ENCODE measurements around the gene SSTR3.
"Not testable (repeated sequence)": the region's sequence is repeated elsewhere in the genome, so short reads cannot be mapped to it uniquely, and the experiment has no call there.

Gene SSTR3

DNA sequence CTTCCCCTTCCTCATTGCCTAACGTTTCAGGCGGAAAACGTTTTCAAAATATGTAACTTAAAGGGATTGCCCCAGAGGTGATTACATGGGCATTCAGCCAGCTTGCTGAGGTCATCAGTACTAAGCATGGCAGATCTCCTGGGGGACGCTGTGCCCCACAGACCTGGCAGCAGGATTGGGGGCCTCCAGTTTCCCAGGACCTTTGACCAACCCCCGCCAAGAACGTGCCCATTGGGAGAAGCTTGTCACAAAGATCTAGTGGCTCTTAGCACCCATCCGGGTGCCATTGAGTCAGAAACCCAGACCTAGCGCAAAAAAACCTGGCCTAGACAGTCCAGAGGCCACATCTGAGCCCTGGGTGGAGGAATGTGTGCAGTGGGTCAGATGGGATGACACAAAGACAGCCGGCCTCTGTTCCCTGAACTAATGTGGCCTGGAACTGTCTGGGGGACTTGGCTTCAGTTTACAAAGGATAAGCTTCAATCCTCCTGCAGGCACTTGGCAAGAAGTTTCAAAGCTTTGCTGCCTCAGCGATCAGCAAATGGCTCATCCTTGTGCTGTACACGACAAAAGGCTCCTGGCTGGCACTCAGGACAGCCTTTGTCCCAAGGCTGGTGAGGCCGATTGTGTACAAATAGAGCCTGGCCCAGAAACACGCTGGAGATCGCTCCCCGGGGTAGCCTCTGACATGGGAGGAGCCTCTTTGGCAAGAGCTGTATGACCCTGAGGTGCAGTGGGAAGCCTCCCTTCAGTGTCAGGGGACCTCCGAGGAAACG, 33.7 kb downstream of the SSTR3 start:
- no peak for DNase-seq

DNA sequence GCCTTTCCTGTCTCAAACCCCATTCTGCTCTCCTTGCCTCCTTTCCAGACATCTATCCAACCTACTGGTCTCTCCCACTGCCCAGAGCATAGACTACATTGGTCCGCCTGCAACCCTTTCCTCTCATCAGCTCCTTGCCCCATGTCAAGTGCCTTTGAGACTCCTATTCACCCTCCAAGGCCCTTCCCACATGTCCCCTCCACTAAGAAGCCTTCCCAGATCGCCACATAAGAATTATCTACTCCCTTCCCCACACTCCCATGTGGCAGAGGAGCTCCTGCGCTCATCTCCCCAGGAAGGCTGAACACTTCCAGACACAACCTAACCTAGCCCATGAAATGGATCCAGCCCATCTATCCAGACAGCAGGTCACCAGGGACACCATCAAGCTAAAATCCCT, 34.5 kb downstream of the SSTR3 start:
- DNase-seq: no peak

DNA sequence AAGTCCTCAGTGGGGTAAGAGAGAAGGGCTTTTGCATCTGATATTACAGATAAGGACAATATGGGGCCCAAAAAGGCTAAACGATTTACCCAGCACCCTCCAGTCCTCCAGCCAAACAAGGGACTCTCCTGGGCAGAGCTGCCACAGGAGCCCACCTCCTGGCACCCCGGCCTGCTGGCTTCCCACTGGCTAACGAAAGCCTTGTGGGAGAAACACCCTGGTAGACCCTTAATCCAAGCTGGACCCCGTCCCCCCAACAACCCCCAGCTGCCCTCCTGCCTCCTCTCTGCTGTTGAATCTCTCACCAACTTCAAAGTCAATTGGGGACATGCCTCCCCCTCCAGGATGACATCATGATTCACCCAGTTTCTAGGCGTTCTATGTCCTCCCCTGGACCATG, 35.1 kb downstream of the SSTR3 start:
- DNase-seq: no peak

DNA sequence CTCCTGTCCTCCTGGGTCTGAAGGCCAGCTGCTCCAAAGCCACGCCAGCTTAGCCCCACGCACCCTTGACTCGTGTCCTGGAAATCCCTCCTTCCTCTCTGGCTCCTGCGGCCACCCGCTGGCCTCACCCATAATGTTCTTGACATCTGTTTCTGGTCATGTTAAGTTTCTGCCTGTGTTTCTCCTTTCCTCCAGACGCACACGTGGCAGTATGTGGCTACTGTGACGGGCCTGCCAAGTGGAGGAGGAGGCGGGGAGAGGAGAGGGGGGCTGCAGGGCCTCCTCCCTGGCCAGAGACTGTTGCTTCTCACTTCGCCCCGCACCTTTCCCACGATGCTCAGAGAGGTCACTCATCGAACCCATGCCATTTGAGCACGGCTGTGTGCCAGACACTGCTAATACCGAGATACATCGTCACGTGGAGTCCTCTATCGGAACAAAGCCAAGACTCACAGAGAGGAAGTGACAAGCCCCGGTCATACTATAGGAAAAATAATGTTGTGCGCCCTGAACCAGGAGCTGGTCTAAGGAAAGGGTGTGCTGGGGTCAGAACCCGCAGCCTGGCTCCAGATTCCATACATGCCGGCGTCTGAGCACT, 35.7 kb downstream of the SSTR3 start:
- DNase-seq: peak; percentile 35

DNA sequence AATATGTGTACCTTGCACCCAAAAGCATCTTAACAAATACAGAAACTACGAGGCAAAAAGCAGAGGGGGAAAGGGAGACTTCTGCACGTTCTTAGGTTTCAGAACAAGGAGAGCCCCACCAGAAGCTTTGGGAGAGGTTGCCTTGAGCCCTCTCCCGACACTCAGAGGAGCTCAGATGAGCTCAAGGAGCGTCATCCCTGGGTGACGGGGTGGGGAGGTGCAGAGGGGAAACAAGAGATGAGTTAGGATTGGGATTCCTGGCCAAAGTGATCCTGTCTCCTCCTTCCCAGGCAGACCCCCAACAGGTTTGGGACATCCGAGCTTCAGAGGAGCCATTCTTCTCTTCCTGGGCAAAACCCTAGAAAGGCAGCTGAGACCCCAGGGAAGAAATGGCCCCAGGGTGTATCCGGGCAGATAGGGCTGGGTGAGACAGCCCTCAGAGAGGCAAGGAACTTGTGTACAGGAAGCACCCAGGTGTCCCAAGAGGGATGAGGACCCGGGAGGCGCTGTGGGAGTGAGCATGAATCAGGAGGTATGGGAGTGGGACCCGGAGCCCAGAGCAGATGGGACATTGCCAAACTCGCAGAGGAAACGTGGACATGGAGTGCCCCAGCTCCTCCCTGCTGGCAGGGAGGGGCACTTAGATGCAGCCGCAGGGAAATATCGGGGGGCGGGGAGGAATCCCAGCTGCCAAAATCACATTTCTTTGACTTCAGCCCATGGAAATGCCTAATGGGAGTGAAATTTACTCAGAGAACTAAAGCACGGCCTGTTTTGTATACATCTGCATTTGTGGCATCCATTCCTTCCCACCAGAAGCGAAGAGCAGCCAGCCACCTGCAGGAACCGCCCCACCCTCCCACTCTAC, 36.6 kb downstream of the SSTR3 start:
- no peak for DNase-seq

DNA sequence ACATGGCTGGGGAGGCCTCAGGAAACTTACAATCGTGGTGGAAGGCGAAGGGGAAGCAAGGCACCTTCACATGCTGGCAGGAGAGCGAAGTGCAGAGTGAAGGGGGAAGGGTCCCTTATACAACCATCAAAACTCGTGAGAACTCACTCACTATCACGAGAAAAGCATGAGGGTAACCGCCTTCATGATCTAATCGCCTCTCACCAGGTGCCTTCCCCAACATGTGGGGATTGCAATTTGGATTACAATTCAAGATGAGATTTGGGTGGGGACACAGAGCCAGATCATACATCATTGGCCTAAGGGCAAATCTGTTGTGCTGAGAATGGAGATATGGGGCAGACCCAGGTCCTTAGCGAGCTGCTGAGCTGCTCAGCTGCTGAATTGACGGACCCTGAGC, 37.3 kb downstream of the SSTR3 start:
- no peak for DNase-seq

DNA sequence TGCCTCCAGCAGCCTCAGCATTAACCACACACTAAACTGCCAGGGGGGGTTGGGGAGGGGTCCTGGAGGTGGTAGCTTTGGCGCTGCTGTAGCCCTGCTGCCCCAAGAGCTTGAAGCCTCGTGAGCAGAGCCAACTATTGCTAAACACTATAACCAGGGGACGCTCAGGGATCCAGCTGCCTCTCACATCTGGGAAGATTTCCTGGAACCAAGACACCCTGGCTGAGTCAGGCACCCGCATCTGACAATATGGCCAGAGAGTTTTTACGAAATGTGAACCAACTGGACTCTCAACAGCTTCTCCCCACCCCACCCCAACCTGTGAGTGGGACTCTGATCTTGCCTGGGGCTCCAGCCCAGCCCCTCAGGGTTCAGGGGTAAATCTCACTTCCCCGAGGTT, 38.6 kb downstream of the SSTR3 start:
- DNase-seq: no peak

DNA sequence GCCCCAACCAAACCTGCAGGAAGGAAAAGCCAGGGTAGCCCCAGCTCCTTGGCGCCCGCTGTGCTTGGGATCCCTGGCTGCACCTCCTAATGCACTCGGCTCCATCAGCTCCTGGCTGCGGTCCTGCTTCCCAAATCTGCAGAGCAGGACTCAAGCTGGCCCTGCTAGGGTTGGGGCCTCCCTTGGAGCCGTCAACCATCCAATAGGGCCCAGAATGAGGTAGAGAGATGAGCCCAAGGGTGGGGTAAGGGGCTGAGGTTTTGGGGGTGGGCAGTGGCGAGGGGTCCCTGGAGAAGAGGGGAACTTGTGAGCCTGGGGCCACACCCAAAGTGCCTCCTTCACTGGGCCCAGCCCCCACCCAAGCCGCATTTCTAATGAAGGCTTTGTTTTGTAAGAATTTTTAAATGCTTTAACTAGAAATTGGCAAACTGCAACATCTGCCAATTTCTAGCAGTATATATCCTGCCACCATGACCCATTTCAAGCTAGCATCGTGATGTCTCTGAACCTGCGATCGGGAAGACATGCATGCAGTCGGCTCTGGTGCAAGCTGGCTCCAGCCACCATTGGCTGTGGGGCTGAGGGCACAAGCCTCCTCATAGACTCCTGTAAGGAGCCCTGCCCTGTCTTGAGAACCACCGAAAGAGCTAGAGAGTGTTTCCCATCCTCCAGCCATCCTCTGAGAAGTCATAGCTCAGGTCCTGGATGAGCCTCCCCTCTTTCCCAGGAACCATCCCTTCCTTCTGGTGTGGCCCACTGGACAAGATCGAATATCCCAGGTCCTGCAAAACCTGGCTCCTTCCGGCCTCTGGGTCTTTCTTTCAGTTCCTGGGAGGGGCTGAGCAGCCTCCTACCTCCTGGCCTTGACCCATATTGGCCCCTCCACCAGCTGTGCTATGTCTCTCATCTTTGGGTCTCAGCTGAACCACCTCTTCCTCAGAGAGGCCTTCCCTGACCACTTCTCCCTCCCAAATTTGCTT, 39.7 kb downstream of the SSTR3 start:
- DNase-seq: no peak

DNA sequence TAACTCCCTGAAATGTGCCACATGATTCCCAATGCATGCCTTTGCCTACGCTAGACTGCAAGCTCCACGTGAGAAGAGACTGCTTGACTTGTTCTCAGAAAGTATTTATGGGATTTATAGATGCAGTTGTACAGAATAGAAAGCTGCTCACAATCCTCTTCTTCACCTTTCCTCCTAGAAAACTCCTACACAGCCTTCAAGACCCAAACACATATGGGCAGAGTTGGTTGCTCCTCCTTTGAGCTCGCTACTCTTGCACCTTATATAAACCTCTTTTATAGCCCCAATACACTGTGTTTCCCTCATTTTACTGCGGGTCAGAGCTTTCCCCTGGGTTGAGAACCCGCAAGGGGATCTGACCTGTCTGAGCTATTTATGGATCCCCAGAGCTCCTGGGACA, 40.6 kb downstream of the SSTR3 start:
- DNase-seq: no peak

DNA sequence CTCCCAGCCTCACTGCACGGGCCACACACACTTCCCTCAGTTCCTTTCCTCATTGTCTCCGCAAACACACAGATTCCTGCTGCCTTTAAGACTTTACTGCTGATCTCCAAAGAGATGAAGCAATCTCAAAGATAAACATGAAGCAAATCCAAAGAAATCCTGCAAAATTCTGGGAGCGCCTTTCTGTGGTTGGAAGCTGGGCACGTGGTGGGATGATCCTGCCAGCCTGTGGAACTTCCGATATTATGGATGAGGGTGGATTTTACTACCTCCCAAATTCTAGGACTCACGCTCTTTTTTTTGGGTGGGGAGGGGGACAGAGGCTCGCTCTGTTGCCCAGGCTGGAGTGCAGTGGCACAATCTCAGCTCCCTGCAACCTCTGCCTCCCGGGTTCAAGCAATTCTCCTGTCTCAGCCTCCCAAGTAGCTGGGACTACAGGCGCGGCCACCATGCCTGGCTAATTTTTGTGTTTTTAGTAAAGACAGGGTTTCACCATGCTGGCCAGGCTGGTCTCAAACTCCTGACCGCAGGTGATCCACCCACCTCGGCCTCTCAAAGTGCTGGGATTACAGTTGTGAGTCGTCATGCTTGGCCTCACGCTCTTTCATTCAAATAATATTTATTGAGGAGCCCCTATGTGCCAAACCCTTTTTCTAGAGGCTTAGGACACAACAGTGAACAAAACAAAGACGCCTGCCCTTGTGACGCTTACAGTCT, 41.4 kb downstream of the SSTR3 start:
- not testable (repeated sequence) for DNase-seq

DNA sequence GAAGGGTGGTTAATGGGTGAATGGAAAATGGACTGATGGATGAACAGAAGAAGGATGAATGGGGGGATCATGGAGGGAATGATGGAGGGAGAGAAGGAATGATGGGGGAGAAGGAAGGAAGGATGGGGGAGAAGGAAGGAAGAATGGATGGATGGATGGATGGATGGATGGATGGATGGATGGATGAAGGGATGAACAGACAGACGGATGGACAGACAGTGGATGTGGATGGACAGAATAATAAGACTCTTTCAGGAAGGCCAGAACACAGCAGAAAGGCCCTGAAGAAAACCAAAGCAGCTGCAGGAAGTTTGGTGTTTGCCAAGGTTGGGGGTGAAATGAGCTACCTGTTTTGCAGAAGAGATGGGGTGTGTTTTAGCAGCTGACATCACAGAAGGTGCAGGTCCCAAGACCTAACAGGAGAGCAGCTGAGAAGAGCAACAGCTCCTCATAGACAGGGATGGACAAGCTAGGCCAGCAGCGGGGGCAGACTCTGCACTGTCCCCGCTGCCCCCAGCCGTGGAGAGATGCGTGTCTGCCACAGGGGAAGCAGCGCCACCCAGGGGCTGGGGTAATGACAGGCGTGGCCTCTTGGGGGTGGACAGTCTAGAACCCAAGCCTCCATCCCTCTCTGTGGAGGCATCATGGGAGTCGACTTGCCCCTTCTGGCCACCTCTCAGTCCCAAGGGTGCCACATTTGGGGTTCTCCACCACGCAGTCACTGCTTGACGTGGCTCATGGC, 42.2 kb downstream of the SSTR3 start:
- DNase-seq: no peak

DNA sequence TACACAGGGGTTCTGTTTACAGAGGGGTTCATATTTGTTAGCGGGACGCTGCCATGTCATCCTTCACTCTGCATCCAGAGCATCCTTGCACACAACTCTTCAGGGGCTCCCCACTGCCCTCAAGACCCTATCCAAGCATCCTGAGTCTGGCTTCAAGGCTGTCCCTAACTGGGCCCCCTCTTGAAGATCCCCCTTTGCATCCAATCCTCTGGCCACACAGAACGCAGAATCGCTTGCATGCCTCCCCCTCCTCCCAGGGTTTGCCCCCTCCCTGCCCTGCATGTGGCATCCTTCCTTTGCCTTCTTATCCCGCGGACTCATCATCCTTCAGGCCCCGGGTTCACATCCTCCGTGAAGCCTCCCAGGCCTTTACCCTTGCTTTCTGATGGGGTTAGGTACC, 42.9 kb downstream of the SSTR3 start:
- DNase-seq: no peak

DNA sequence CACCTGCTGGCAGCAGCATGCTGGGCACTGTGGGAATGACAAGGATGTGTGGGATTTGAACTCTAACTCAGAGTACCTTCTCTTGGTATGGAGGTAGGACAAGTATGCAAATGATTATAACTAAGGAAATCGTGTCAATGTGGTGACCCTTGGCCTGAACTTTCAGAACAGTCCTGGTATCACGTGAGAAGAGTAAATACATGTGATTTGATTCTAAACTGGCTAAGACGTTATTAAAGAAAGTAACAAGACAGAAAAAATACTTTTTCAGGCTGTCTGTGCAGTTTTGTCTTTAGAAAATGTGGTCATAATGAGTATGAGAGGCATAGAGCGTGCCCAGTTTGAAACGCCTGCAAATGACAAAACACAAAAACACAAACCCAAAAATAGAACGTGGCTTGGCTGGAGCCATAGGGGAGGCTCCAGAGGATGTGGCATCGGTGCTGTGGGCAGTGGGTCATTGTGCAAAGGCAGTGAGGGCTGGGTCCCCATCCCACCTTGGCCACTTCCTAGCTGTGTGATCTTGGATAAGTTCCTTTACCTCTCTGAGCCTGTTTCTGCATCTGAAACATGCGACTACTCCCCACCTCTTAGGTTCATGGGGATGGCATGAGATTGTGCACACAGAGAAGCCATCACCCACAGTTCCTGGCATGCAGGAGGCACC, 44.2 kb downstream of the SSTR3 start:
- DNase-seq: no peak

DNA sequence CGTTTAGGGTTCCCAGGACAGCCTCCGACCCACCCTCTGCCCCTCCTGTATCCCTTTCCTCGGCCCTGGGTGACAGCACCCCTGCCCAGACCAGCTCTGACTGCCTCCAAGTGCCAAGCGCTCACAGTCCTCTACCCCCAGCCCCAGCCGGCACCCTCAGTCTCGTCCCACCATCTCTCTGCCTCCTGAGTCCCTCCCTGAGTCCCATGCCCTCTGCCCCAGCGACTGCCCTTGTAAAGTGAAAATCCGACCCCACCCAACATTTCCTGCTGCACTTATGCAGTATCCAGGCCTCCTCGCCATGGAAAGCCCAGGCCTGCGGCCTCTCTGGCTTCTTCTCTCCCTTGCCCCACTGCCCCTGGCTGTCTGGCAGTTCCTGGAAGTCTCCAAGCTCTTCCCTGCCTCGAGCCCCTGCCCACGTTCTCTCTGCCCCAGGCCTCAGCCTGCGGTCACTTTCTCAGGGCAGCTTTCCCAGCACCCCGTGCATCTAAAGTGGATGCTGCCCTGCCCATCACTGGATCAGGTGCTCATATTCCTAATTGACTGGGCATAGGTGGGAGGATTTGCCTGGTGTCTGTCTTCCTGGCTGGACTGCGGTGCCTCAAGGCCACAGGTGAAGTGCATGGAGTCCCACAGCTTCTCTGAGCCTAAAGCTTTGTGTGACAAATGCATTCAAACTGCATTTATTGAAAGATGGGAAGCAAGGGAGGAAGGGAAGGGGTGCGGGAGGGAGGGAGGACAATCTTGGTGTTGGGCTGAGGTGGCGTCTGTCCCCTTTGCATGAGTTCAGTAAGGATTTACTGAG, 44.9 kb downstream of the SSTR3 start:
- DNase-seq: no peak

DNA sequence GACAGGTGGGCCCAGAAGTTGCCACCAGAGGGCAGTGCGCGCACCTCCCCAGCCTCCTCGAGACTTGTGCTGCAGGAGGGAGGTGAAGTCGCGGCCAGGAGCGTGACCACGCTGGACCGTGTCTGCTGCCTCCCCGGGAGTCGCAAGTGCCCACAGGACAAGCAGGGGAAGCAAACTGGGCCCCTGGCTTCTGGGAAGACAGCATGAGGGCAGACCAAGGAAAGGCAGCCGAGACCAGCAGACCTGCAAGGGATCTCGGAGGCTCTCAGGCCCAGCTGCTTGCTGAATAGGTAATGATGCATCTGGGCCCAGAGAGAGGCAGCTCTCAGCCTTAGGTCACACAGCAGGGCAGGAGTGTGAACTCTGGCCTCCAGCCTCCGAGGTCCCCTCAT, 45.6 kb downstream of the SSTR3 start:
- peak; percentile 80 for DNase-seq

DNA sequence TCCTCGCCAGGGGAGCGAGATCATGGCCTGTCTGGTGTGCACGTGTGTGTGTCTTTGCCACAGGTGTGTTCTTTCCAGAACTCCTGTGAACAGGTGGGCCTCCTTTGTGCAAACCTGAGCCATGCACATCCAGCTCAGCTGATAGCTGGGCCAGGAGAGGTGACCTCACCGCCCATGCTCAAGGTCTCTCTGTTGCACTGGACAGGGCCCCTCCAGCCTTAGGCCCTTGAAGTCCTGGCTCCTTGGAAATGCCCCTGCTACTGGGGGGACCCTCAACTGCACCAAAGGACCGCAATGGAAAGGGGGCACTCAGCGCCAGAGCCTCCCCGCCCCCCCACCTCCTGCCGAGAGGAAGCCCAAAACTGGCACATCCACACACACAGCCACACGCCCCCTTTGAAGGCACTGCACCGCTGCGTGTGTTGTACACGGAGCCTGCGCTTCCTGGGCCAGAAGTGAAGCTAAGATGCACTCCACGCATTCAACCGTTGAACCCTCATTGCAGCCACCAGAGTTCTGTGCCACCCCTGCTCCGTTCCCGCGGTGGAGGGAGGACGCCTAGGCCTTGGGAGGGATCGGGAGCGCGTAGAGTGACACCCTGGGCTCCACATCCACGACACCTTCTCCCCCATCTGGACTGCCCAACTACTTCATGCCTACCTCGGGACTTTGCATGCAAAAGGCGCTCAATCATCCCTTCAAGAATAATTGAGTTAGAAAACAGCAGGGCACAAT, 46.2 kb downstream of the SSTR3 start:
- DNase-seq: no peak

DNA sequence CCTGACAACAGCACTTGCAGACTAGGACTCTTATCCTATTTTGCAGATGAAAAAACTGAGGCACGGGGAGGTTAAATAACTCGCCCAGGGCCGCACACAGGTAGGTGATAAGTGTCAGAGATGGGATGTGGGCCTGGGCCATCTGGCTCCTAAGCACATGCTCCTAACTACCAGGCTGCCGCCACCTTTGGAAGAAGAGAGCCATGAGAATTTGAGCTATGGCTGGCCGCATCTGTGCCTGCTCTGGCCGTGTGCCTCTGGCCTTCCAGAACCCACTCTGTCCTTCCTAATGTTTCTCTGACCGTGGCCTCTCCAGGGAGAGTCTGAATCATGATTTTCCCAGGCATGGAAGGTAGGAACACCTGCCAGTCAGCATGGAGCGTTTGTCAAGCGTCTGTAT, 47.2 kb downstream of the SSTR3 start:
- no peak for DNase-seq

DNA sequence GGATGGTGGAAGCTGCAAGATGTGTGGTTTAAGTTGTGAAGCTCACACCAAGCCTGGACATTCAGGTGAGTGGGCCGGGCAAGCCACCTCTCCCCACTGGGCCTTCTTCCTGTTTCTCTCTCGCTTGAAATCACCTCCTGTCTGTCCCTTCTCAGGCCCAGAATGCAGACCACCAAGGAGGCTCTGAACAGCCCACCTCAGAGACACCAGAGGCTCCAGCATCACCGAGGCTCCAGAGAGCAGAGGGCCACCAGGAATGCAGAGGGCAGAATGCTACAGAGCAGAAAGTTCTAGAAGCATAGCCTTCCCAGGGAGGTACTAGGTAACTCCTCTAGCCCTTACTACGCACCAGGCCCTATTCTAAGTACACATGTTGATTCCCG, 47.8 kb downstream of the SSTR3 start:
- no peak for DNase-seq

Measured in CD4-positive, alpha-beta T cell treated with Interleukin-15 for 1 hour (primary cell).